Measurements from ENCODE around the gene SAP30BP. TPM values are rescaled to one million over a fixed set of nuclear protein-coding genes. Genes with fewer than 3 reads are reported as not detected.

Gene SAP30BP
- polyA plus RNA-seq, 2 of the 4 experiments (the other 2 are of a cell fraction): 103 to 139 TPM

DNA sequence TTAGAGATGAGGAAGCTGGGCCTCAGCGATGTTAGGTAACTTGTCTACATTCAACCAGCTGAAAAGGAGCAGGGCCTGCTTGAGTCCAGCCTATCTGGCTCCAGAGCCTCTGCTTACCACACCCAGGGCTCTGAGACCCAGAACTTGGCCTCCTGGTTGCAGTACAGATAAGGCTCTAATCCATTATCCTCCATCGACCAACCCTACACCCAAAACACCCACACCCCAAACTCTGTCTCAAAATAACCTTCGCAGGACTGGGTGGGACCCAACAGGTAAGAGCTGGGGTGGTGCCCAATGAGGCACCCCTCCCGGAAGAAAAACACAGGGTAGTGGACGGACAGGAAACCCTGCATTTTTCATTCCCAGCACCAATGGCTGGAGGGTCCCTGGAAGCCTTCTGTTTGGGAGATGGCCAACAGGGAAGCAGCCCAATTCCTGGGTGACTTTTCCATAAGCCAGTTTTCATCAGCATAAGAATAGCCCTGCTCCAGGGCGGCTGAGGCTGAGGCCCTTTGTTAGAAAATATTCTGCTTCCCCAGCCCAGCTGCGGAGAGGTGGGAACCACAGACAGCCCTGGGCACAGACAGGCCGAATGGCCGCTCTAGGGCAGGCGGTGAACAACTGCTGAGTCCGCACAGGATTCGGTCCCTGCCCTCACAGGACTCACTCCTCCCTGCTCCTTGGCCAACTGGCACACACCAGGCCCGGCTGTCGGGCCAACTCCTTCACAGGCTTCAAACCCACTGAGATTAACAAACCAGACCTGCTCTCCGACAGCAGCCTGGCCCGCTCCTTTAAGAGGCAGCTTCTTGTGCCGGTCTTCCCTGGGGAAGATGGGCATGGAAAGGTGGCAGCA lies 24.1 kb upstream of the SAP30BP start:
- no peak for FAIRE-seq
- Histone ChIP-seq H3K4me3 (no peak overlapping the region), H3K4me1 (peaks cover 31% of the 10 kb centered on the region), H3K27ac (peak overlapping the region in 1 of 2 experiments; percentile 92; a peak in 1 of 6 replicates), H3K4me2 (no peak overlapping the region), H3K9me3 (no peaks in the 10 kb centered on the region)
- ChIA-PET CTCF (interaction anchor here (0.9 to 51.3 kb wide), 7 partner anchors 3 to 140 kb away, joined by 3 to 2254 read pairs (median 6); partner anchors contain the start of genes GALK1, RECQL5, SAP30BP and SMIM5), POLR2A (interaction anchor here (1.1 kb wide), 1 partner anchor 9 kb away, joined by 3 read pairs; no protein-coding TSS in a partner anchor)
- no peak for DNase-seq (ENCODE audit: low read depth in 1 of 2, low spot score in 1 of 2)
- WGBS (ENCODE audit: missing lambda C conversion rate): 92% methylated on average over 17 of the region's 17 CpGs
- TF ChIP-seq, protein P1, sequence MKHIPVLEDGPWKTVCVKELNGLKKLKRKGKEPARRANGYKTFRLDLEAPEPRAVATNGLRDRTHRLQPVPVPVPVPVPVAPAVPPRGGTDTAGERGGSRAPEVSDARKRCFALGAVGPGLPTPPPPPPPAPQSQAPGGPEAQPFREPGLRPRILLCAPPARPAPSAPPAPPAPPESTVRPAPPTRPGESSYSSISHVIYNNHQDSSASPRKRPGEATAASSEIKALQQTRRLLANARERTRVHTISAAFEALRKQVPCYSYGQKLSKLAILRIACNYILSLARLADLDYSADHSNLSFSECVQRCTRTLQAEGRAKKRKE (CRISPR knock-in tag; IDR thresholded peaks at IDR 0.05; ENCODE audit: low read depth): no peak
- TF ChIP-seq HOXB5 (CRISPR knock-in tag; IDR thresholded peaks at IDR 0.05): no peak
- TF ChIP-seq CTCF (IDR thresholded peaks at IDR 0.05): no peak
- TF ChIP-seq CBX8 (IDR thresholded peaks at IDR 0.05): no peak
- TF ChIP-seq HDAC2 (IDR thresholded peaks at IDR 0.05): no peak
- no peak for TF ChIP-seq ZC3H11A (IDR thresholded peaks at IDR 0.05)
- no peak for ATAC-seq

GRCh38 chr17:75643643-75644017 lies 23.5 kb upstream of the SAP30BP start:
- no peak for ATAC-seq
- TF ChIP-seq, protein P2, sequence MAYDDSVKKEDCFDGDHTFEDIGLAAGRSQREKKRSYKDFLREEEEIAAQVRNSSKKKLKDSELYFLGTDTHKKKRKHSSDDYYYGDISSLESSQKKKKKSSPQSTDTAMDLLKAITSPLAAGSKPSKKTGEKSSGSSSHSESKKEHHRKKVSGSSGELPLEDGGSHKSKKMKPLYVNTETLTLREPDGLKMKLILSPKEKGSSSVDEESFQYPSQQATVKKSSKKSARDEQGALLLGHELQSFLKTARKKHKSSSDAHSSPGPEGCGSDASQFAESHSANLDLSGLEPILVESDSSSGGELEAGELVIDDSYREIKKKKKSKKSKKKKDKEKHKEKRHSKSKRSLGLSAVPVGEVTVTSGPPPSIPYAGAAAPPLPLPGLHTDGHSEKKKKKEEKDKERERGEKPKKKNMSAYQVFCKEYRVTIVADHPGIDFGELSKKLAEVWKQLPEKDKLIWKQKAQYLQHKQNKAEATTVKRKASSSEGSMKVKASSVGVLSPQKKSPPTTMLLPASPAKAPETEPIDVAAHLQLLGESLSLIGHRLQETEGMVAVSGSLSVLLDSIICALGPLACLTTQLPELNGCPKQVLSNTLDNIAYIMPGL (CRISPR knock-in tag; IDR thresholded peaks at IDR 0.05; ENCODE audit: borderline replicate concordance): no peak
- DNase-seq (ENCODE audit: low read depth in 1 of 2, low spot score in 1 of 2): no peak
- Histone ChIP-seq H3K4me3 (no peak overlapping the region), H3K4me2 (no peak overlapping the region), H3K27ac (peak overlapping the region in 1 of 2 experiments; percentile 92; a peak in 2 of 6 replicates), H3K9me3 (no peaks in the 10 kb centered on the region), H3K4me1 (peaks cover 31% of the 10 kb centered on the region)
- CTCF ChIA-PET: interaction anchor here (1.1 to 51.3 kb wide), 5 partner anchors 3 to 101 kb away, joined by 3 to 2254 read pairs (median 1931); partner anchors contain the start of genes GALK1, RECQL5, SAP30BP and SMIM5
- POLR2A ChIA-PET: interaction anchor here (1.1 kb wide), 1 partner anchor 10 kb away, joined by 3 read pairs; no protein-coding TSS in a partner anchor
- no peak for FAIRE-seq
- 88% methylated on average over 7 of the region's 7 CpGs for WGBS (ENCODE audit: missing lambda C conversion rate)

- POLR2A ChIA-PET: interaction anchor here (0.7 to 2.8 kb wide), 7 partner anchors 9 to 134 kb away, joined by 3 to 15 read pairs (median 4); partner anchors contain the start of genes RECQL5 and SMIM5
- ATAC-seq: peak; percentile 69 to 73
- CTCF ChIA-PET: interaction anchor here (0.8 to 51.3 kb wide), 14 partner anchors 1 to 371 kb away, joined by 3 to 2254 read pairs (median 6); partner anchors contain the start of genes GALK1, RECQL5, SAP30BP and SMIM5
- H3K9me3 ChIP-seq: no peaks in the 10 kb centered on the region
- FAIRE-seq: peak; percentile 85
- H3K27ac ChIP-seq: peak overlapping the region; percentile 91 to 92
- peak; percentile 87 to 92 for DNase-seq (ENCODE audit: low read depth in 1 of 2, low spot score in 1 of 2)
- peak overlapping the region; percentile 79 for H3K4me2 ChIP-seq
- 13% methylated on average over 7 of the region's 7 CpGs for WGBS (ENCODE audit: missing lambda C conversion rate)
- peak overlapping the region; percentile 5; the same call in 1 of the 3 replicates for H3K4me3 ChIP-seq
- peaks cover 31% of the 10 kb centered on the region for H3K4me1 ChIP-seq
- TF ChIP-seq FOSL2 (IDR thresholded peaks at IDR 0.05): no peak
- TF ChIP-seq FOSL2 (CRISPR knock-in tag; IDR thresholded peaks at IDR 0.05): peak; percentile 82
- TF ChIP-seq, protein P3, sequence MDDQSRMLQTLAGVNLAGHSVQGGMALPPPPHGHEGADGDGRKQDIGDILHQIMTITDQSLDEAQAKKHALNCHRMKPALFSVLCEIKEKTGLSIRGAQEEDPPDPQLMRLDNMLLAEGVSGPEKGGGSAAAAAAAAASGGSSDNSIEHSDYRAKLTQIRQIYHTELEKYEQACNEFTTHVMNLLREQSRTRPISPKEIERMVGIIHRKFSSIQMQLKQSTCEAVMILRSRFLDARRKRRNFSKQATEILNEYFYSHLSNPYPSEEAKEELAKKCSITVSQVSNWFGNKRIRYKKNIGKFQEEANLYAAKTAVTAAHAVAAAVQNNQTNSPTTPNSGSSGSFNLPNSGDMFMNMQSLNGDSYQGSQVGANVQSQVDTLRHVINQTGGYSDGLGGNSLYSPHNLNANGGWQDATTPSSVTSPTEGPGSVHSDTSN (IDR thresholded peaks at IDR 0.05): no peak
- TF ChIP-seq TP53 (CRISPR knock-in tag; IDR thresholded peaks at IDR 0.05): no peak
- TF ChIP-seq, protein P4, sequence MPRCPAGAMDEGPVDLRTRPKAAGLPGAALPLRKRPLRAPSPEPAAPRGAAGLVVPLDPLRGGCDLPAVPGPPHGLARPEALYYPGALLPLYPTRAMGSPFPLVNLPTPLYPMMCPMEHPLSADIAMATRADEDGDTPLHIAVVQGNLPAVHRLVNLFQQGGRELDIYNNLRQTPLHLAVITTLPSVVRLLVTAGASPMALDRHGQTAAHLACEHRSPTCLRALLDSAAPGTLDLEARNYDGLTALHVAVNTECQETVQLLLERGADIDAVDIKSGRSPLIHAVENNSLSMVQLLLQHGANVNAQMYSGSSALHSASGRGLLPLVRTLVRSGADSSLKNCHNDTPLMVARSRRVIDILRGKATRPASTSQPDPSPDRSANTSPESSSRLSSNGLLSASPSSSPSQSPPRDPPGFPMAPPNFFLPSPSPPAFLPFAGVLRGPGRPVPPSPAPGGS (IDR thresholded peaks at IDR 0.05): 0 out of 3 replicates have a peak, but pooled peaks have one; percentile 6
- TF ChIP-seq EHF (CRISPR knock-in tag; IDR thresholded peaks at IDR 0.05): peak; percentile 26; the same call in 1 of the 2 replicates
- 0 out of 2 replicates have a peak, but pooled peaks have one; percentile 17 for TF ChIP-seq HOXB13 (CRISPR knock-in tag; IDR thresholded peaks at IDR 0.05; ENCODE audit: low read depth)
- no peak for TF ChIP-seq NR3C1 (IDR thresholded peaks at IDR 0.05)
- TF ChIP-seq TFCP2L1 (CRISPR knock-in tag; IDR thresholded peaks at IDR 0.05): 0 out of 2 replicates have a peak, but pooled peaks have one; percentile 31
- TF ChIP-seq HOXA7 (CRISPR knock-in tag; IDR thresholded peaks at IDR 0.05): no peak
- no peak for TF ChIP-seq JUN (IDR thresholded peaks at IDR 0.05)
- TF ChIP-seq ZSCAN20 (CRISPR knock-in tag; IDR thresholded peaks at IDR 0.05): 0 out of 2 replicates have a peak, but pooled peaks have one; percentile 12
- peak; percentile 59; the same call in 1 of the 2 replicates for TF ChIP-seq RARB (CRISPR knock-in tag; IDR thresholded peaks at IDR 0.05)
- TF ChIP-seq MAX (IDR thresholded peaks at IDR 0.05): peak; percentile 17; the same call in 1 of the 2 replicates
- TF ChIP-seq JUNB (IDR thresholded peaks at IDR 0.05): no peak
- TF ChIP-seq FOSB (CRISPR knock-in tag; IDR thresholded peaks at IDR 0.05): no peak
- no peak for TF ChIP-seq RFX5 (IDR thresholded peaks at IDR 0.05)
- TF ChIP-seq EP300 (IDR thresholded peaks at IDR 0.05): no peak
- TF ChIP-seq SREBF2 (IDR thresholded peaks at IDR 0.05): no peak
Observed at GRCh38 chr17:75645501-75645888, 21.6 kb upstream of the SAP30BP start.

Measured in A549 (cell line).